HepG2 (cell line): ENCODE data around the gene H6PD. TPM values are rescaled to one million over a fixed set of nuclear protein-coding genes. Genes with fewer than 3 reads are reported as not detected.

Experiments
- ATAC-seq: fragments of 200-7000 bp; cut with Tn5 transposase; 3 replicates; pipeline ENCODE4 v1.9.1; 2020; ENCODE audit warnings: mild to moderate bottlenecking, moderate library complexity
- BruUV-seq: library from RNA; stranded (reverse); fragments of 400-500 nt; replicated peaks from 2 replicates; lab custom pipeline; 2021; lab: Mats Ljungman, UMichigan
- CTCF ChIA-PET: fragments of 300-600 bp; formaldehyde crosslinking; extraction: SDS; loops from one replicate; lab custom pipeline; 2021; ENCODE audit warnings: low total read pairs, inconsistent platforms, low intra/inter-chr PET ratio; lab: Yijun Ruan, JAX
- POLR2A ChIA-PET: fragments of 350-600 bp; sonication (Branson Sonifier 250); formaldehyde crosslinking; loops from one replicate; lab custom pipeline; 2020; ENCODE audit warnings: antibody characterized with exemption, inconsistent platforms; lab: Yijun Ruan, JAX
- DNase-seq: peaks from one replicate; pipeline ENCODE4 v3.0.0-alpha.2; 2015; ENCODE audit warnings: low spot score
- FAIRE-seq: peaks from 3 replicates; lab custom pipeline; 2011; peaks lifted over from hg19 to GRCh38; lab: Jason Lieb, UNC
- H2AFZ ChIP-seq: one replicate; pipeline ENCODE4 v1.6.1; 2011; ENCODE audit warnings: low read length, inconsistent platforms
- H3K27ac ChIP-seq: fragments of 300-600 bp; 3 replicates; pipeline ENCODE4 v1.8.0; 2011; ENCODE audit warnings: mixed run types, mild to moderate bottlenecking, mixed read lengths, low read length, inconsistent platforms; ENCODE audit not compliant: insufficient read depth; ENCODE audit errors: extremely low read length
- H3K27me3 ChIP-seq, 2 experiments: fragments of 200-600 bp in 1 of 2; 2 replicates in 1 of 2; 3 replicates in 1 of 2; pipeline versions ENCODE4 v1.6.0 to v1.8.0; 2011; ENCODE audit warnings: low read length in 2 of 2, mild to moderate bottlenecking in 2 of 2, moderate library complexity in 2 of 2, inconsistent platforms in 1 of 2; ENCODE audit not compliant: insufficient read depth in 2 of 2, control insufficient read depth in 1 of 2
- H3K36me3 ChIP-seq, 2 experiments: fragments of 200-600 bp in 1 of 2; replicated peaks in 1 of 2; 2 replicates in 1 of 2; 3 replicates in 1 of 2; pipeline versions ENCODE4 v1.5.1 to v1.8.0; 2011; ENCODE audit warnings: low read length in 2 of 2, inconsistent platforms in 1 of 2; ENCODE audit not compliant: insufficient read depth in 2 of 2, control insufficient read depth in 1 of 2
- H3K4me1 ChIP-seq: 2 replicates; pipeline ENCODE4 v1.5.1; 2012; ENCODE audit warnings: low read length, inconsistent platforms; ENCODE audit not compliant: insufficient read depth
- H3K4me2 ChIP-seq: 2 replicates; pipeline ENCODE4 v1.6.0; 2011; ENCODE audit warnings: low read depth, low read length, inconsistent platforms
- H3K4me3 ChIP-seq, 3 experiments: fragments of 200-600 bp in 1 of 3; sonication (generic), shearing (Covaris generic) in 1 of 3; replicated peaks in 1 of 3; 2 replicates each; pipeline ENCODE4 v1.5.1; 2011 to 2016; ENCODE audit warnings: low read length in 3 of 3, inconsistent platforms in 2 of 3, low read depth in 2 of 3, mild to moderate bottlenecking in 2 of 3, control low read depth in 1 of 3, mixed read lengths in 1 of 3; ENCODE audit not compliant: insufficient read depth in 1 of 3
- H3K79me2 ChIP-seq: one replicate; pipeline ENCODE4 v1.6.1; 2011; ENCODE audit warnings: low read length, inconsistent platforms; ENCODE audit not compliant: insufficient read depth
- H3K9ac ChIP-seq: 2 replicates; pipeline ENCODE4 v1.6.0; 2011; ENCODE audit warnings: mild to moderate bottlenecking, low read depth, low read length, inconsistent platforms; ENCODE audit not compliant: insufficient read depth
- H3K9me3 ChIP-seq: 2 replicates; pipeline ENCODE4 v1.5.1; 2012; ENCODE audit warnings: mild to moderate bottlenecking, low read length
- H4K20me1 ChIP-seq: 2 replicates; pipeline ENCODE4 v1.6.0; 2011; ENCODE audit warnings: inconsistent platforms, mild to moderate bottlenecking, low read length, moderate library complexity; ENCODE audit not compliant: insufficient read depth
- BRCA1 ChIP-seq: sonication (generic); formaldehyde crosslinking; IDR thresholded peaks from 2 replicates; pipeline ENCODE4 v1.4.0; 2020; ENCODE audit warnings: missing genetic modification reagents
- CREB3 ChIP-seq: sonication (generic); formaldehyde crosslinking; IDR thresholded peaks from 2 replicates; pipeline ENCODE4 v1.5.0; 2020; ENCODE audit warnings: missing genetic modification reagents
- HNF4G ChIP-seq, 2 experiments: sonication (generic) in 1 of 2; formaldehyde crosslinking in 1 of 2; IDR thresholded peaks; 2 replicates each; pipeline versions ENCODE4 v1.4.0 to v1.6.1; 2011 to 2020; ENCODE audit warnings: borderline replicate concordance in 2 of 2, low read depth in 2 of 2, mild to moderate bottlenecking in 2 of 2, low read length in 1 of 2, missing genetic modification reagents in 1 of 2, moderate library complexity in 1 of 2
- KAT8 ChIP-seq: IDR thresholded peaks from 2 replicates; pipeline ENCODE4 v1.6.1; 2016; ENCODE audit warnings: missing genetic modification reagents, missing compliant biosample characterization
- RAD21 ChIP-seq: fragments of 450-650 bp; formaldehyde crosslinking; IDR thresholded peaks from 2 replicates; pipeline ENCODE4 v1.5.0; 2020; ENCODE audit warnings: mild to moderate bottlenecking
- TFDP1 ChIP-seq: IDR thresholded peaks from 2 replicates; pipeline ENCODE4 v1.6.1; 2016; ENCODE audit warnings: missing compliant biosample characterization, missing genetic modification reagents, borderline replicate concordance
- ZNF263 ChIP-seq: sonication (generic); formaldehyde crosslinking; IDR thresholded peaks from 2 replicates; pipeline ENCODE4 v1.4.0; 2020; ENCODE audit warnings: missing genetic modification reagents
- ZNF280D ChIP-seq: sonication (generic); formaldehyde crosslinking; IDR thresholded peaks from 2 replicates; pipeline ENCODE4 v1.5.1; 2020; ENCODE audit warnings: mild to moderate bottlenecking, missing genetic modification reagents
- ZNF878 ChIP-seq: sonication (generic); formaldehyde crosslinking; IDR thresholded peaks from 2 replicates; pipeline ENCODE4 v1.8.1; 2023; ENCODE audit warnings: mild to moderate bottlenecking, missing genetic modification reagents, moderate library complexity
- WGBS: methylation state at CpG from one replicate; pipeline ENCODE4 v1.1.6; 2017; ENCODE audit warnings: low lambda C conversion rate; 5-methylcytosine and 5-hydroxymethylcytosine counted together
- in situ Hi-C: cut with HindIII; loops from 2 replicates; pipeline ENCODE4 v1.10.0; 2017; ENCODE audit warnings: low pct_unique_long_range_greater_than_20kb; ENCODE audit not compliant: extremely low pct_ligation_motif_present
- intact Hi-C: fragments of 100-400 bp; cut with micrococcal nuclease; formaldehyde crosslinking; loops from one replicate; pipeline ENCODE4 v1.10.0; 2022; ENCODE audit not compliant: unreplicated experiment
- polyA plus RNA-seq, 8 experiments: library from polyadenylated mRNA; depleted of rRNA in 3 of 8; stranded (reverse) in 7 of 8; unstranded in 1 of 8; fragments of >200 nt; fragmentation: Illumina TruSeq in 4 of 8; extraction: Trizol in 4 of 8; gene quantifications; 2 replicates each; pipeline versions ENCODE4 v1.2.1 to v1.2.3, GENCODE V29; 2011 to 2016; ENCODE audit warnings: low read depth in 4 of 8, missing spikeins in 1 of 8, mixed read lengths in 1 of 8; ENCODE audit not compliant: insufficient read depth in 1 of 8
- total RNA-seq, 5 experiments: library from RNA; depleted of rRNA; stranded (reverse); fragments of >200 nt; fragmentation: Illumina TruSeq; extraction: Trizol; gene quantifications; 2 replicates each; pipeline ENCODE4 v1.2.3, GENCODE V29; 2016; ENCODE audit warnings: low read depth in 1 of 5
- TF ChIP-seq, protein P1 (sequence below): IDR thresholded peaks from 2 replicates; pipeline ENCODE4 v1.6.1; 2018; ENCODE audit warnings: missing genetic modification reagents
- TF ChIP-seq, protein P2 (sequence below): sonication (generic); formaldehyde crosslinking; IDR thresholded peaks from 2 replicates; pipeline ENCODE4 v1.9.0; 2021; ENCODE audit warnings: missing genetic modification reagents, mild to moderate bottlenecking, borderline replicate concordance
- TF ChIP-seq, protein P3 (sequence below): sonication (generic); formaldehyde crosslinking; IDR thresholded peaks from 2 replicates; pipeline ENCODE4 v1.8.1; 2022; ENCODE audit warnings: mild to moderate bottlenecking, missing genetic modification reagents
- TF ChIP-seq, protein P4 (sequence below): sonication (generic); formaldehyde crosslinking; IDR thresholded peaks from 2 replicates; pipeline ENCODE4 v1.4.0; 2020; ENCODE audit warnings: low read depth, mild to moderate bottlenecking, missing genetic modification reagents

The H6PD gene
- total and polyA plus RNA-seq, 2 of the 13 experiments (the other 11 are each of a cell fraction or from before 2014, with no cell fraction given) = 9.3 to 14.1 TPM

DNA sequence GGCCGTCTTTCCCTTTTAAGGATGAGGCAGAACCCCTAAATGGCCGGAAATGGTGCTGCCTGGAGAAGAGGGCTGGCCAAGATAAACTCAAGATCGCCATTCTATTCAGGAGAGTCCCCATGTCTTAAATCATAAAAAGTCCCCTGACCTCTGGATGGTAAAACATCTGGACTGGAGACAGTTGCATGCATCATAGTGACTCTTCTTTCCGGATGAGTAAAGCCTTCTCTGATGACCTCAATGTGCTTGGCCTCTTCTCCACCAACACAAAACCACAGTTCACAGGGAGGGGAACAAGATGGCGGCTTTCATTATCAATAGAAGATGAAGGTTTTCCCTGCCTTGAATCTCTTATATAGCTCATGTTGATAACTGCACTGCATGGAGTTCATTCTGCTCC is 27.5 kb upstream of the H6PD start:
- no peak overlapping the region for H3K4me2 ChIP-seq
- 41% methylated on average over 5 of the region's 5 CpGs for WGBS
- H2AFZ ChIP-seq = no peak overlapping the region
- no peaks in the 10 kb centered on the region for H3K79me2 ChIP-seq
- DNase-seq (no peak), ATAC-seq (no peak), FAIRE-seq (no peak)
- intact Hi-C loops = no loop called here
- no peak overlapping the region for H3K4me3 ChIP-seq
- H3K9ac ChIP-seq = no peak overlapping the region
- H3K27me3 ChIP-seq = peaks cover 1 to 38% of the 10 kb centered on the region in 2 experiments
- no peak for TF ChIP-seq ZNF878 (CRISPR knock-in tag)
- no peak for TF ChIP-seq ZNF263 (CRISPR knock-in tag)
- TF ChIP-seq HNF4G (IDR thresholded peaks at IDR 0.05; ENCODE audit: borderline replicate concordance, low read depth, low read length) = no peak
- no peak for TF ChIP-seq HNF4G (CRISPR knock-in tag; IDR thresholded peaks at IDR 0.05; ENCODE audit: borderline replicate concordance, low read depth)
- TF ChIP-seq, protein P1, sequence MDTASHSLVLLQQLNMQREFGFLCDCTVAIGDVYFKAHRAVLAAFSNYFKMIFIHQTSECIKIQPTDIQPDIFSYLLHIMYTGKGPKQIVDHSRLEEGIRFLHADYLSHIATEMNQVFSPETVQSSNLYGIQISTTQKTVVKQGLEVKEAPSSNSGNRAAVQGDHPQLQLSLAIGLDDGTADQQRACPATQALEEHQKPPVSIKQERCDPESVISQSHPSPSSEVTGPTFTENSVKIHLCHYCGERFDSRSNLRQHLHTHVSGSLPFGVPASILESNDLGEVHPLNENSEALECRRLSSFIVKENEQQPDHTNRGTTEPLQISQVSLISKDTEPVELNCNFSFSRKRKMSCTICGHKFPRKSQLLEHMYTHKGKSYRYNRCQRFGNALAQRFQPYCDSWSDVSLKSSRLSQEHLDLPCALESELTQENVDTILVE = no peak
- TF ChIP-seq KAT8 (CRISPR knock-in tag) = no peak
- no peak for TF ChIP-seq TFDP1 (CRISPR knock-in tag)
- TF ChIP-seq, protein P2, sequence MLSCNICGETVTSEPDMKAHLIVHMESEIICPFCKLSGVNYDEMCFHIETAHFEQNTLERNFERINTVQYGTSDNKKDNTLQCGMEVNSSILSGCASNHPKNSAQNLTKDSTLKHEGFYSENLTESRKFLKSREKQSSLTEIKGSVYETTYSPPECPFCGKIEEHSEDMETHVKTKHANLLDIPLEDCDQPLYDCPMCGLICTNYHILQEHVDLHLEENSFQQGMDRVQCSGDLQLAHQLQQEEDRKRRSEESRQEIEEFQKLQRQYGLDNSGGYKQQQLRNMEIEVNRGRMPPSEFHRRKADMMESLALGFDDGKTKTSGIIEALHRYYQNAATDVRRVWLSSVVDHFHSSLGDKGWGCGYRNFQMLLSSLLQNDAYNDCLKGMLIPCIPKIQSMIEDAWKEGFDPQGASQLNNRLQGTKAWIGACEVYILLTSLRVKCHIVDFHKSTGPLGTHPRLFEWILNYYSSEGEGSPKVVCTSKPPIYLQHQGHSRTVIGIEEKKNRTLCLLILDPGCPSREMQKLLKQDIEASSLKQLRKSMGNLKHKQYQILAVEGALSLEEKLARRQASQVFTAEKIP (CRISPR knock-in tag) = no peak
- TF ChIP-seq, protein P3, sequence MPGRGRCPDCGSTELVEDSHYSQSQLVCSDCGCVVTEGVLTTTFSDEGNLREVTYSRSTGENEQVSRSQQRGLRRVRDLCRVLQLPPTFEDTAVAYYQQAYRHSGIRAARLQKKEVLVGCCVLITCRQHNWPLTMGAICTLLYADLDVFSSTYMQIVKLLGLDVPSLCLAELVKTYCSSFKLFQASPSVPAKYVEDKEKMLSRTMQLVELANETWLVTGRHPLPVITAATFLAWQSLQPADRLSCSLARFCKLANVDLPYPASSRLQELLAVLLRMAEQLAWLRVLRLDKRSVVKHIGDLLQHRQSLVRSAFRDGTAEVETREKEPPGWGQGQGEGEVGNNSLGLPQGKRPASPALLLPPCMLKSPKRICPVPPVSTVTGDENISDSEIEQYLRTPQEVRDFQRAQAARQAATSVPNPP (CRISPR knock-in tag) = no peak
- TF ChIP-seq, protein P4, sequence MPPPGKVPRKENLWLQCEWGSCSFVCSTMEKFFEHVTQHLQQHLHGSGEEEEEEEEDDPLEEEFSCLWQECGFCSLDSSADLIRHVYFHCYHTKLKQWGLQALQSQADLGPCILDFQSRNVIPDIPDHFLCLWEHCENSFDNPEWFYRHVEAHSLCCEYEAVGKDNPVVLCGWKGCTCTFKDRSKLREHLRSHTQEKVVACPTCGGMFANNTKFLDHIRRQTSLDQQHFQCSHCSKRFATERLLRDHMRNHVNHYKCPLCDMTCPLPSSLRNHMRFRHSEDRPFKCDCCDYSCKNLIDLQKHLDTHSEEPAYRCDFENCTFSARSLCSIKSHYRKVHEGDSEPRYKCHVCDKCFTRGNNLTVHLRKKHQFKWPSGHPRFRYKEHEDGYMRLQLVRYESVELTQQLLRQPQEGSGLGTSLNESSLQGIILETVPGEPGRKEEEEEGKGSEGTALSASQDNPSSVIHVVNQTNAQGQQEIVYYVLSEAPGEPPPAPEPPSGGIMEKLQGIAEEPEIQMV (CRISPR knock-in tag) = no peak
- TF ChIP-seq CREB3 (CRISPR knock-in tag) = no peak
- TF ChIP-seq ZNF280D (CRISPR knock-in tag) = no peak
- TF ChIP-seq BRCA1 = no peak
- TF ChIP-seq RAD21 (CRISPR knock-in tag) = no peak
- in situ Hi-C loops = no loop called here
- ChIA-PET CTCF (no interaction called here), POLR2A (no interaction called here)
- no TSS peak for BruUV-seq
- H3K36me3 ChIP-seq = no peaks in the 10 kb centered on the region
- H3K27ac ChIP-seq = no peak overlapping the region
- no peaks in the 10 kb centered on the region for H3K9me3 ChIP-seq
- H3K4me1 ChIP-seq = peaks cover 34% of the 10 kb centered on the region
- H4K20me1 ChIP-seq = no peaks in the 10 kb centered on the region
